GM23248 (cell line): ENCODE results near the gene KDM8. TPM values are rescaled to one million over a fixed set of nuclear protein-coding genes. Genes with fewer than 3 reads are reported as not detected.

Experiments
- DNase-seq: peaks from one replicate; pipeline ENCODE4 v3.0.0-alpha.2; 2015
- H2AFZ ChIP-seq: fragments of 200-600 bp; sonication (generic); 2 replicates; pipeline ENCODE4 v1.6.1; 2016; ENCODE audit warnings: antibody characterized with exemption
- H3F3A ChIP-seq: fragments of 200-600 bp; sonication (generic); 2 replicates; pipeline ENCODE4 v1.6.1; 2016; ENCODE audit warnings: mild to moderate bottlenecking, antibody characterized with exemption, mixed run types; ENCODE audit not compliant: insufficient read depth
- H3K27ac ChIP-seq: fragments of 200-600 bp; sonication (generic); 2 replicates; pipeline ENCODE4 v1.5.1; 2016; ENCODE audit warnings: mild to moderate bottlenecking
- H3K27me3 ChIP-seq: fragments of 200-600 bp; sonication (generic); replicated peaks from 2 replicates; pipeline ENCODE4 v1.6.1; 2016; ENCODE audit warnings: mild to moderate bottlenecking; ENCODE audit not compliant: insufficient read depth
- H3K36me3 ChIP-seq: fragments of 200-600 bp; sonication (generic); 2 replicates; pipeline ENCODE4 v1.6.1; 2016; ENCODE audit warnings: low read depth, mild to moderate bottlenecking
- H3K4me1 ChIP-seq: fragments of 200-600 bp; sonication (generic); 2 replicates; pipeline ENCODE4 v1.6.1; 2016; ENCODE audit warnings: mild to moderate bottlenecking; ENCODE audit not compliant: insufficient read depth
- H3K4me2 ChIP-seq: fragments of 200-600 bp; sonication (generic); one replicate; pipeline ENCODE4 v1.6.1; 2016; ENCODE audit warnings: mild to moderate bottlenecking; ENCODE audit not compliant: unreplicated experiment
- H3K4me3 ChIP-seq: fragments of 200-600 bp; sonication (generic); 2 replicates; pipeline ENCODE4 v1.5.1; 2016; ENCODE audit warnings: mild to moderate bottlenecking
- H3K79me2 ChIP-seq: fragments of 200-600 bp; sonication (generic); 2 replicates; pipeline ENCODE4 v1.6.1; 2016; ENCODE audit warnings: mild to moderate bottlenecking; ENCODE audit not compliant: insufficient read depth
- H3K9ac ChIP-seq: fragments of 200-600 bp; sonication (generic); 2 replicates; pipeline ENCODE4 v1.6.1; 2016; ENCODE audit warnings: mild to moderate bottlenecking
- H3K9me2 ChIP-seq: fragments of 200-600 bp; sonication (generic); 2 replicates; pipeline ENCODE4 v1.6.1; 2016; ENCODE audit warnings: mixed run types, mild to moderate bottlenecking, moderate library complexity; ENCODE audit not compliant: insufficient read depth
- H3K9me3 ChIP-seq: fragments of 200-600 bp; sonication (generic); one replicate; pipeline ENCODE4 v1.6.1; 2017; ENCODE audit warnings: low read depth
- H4K20me1 ChIP-seq: fragments of 200-600 bp; sonication (generic); 2 replicates; pipeline ENCODE4 v1.6.0; 2016; ENCODE audit not compliant: insufficient read depth
- EZH2 ChIP-seq: fragments of 200-600 bp; sonication (generic); IDR thresholded peaks from 2 replicates; pipeline ENCODE4 v1.6.1; 2018; ENCODE audit warnings: antibody characterized with exemption, mild to moderate bottlenecking; ENCODE audit not compliant: insufficient read depth, poor library complexity, severe bottlenecking
- EZH2phosphoT487 ChIP-seq: fragments of 200-600 bp; sonication (generic); IDR thresholded peaks from 2 replicates; pipeline ENCODE4 v1.6.1; 2018; ENCODE audit warnings: antibody characterized with exemption, moderate library complexity, mild to moderate bottlenecking, low read depth; ENCODE audit not compliant: insufficient read depth
- WGBS, 2 experiments: methylation state at CpG; one replicate each; pipeline ENCODE4 v1.1.6; 2015 to 2017; ENCODE audit warnings: low lambda C conversion rate in 2 of 2, low coverage in 1 of 2; ENCODE audit errors: missing lambda C conversion rate in 2 of 2; 5-methylcytosine and 5-hydroxymethylcytosine counted together
- in situ Hi-C: fragments of 300-500 bp; cut with MboI; formaldehyde crosslinking; loops from 2 replicates; pipeline ENCODE4 v1.15.0; 2020
- polyA plus RNA-seq: library from polyadenylated mRNA; unstranded; fragments of >200 nt; fragmentation: Nextera tagmentation; extraction: Ambion mirVana; gene quantifications from 2 replicates; pipeline ENCODE4 v1.2.1, GENCODE V29; 2016
- total RNA-seq: library from RNA; depleted of rRNA; stranded (reverse); fragments of >200 nt; shearing (Covaris generic); gene quantifications from 2 replicates; pipeline ENCODE4 v1.2.3, GENCODE V29; 2014

Gene KDM8
- total and polyA plus RNA-seq, 2 experiments from 2014 or later, result 2.5 to 3.5 TPM

GRCh38 chr16:27230562-27231001 lies 27.3 kb downstream of the KDM8 start:
- no peak for DNase-seq
- WGBS, 2 experiments, result 96 to 98% methylated on average over 16 of the region's 16 CpGs
- Histone ChIP-seq H3K36me3 (peaks cover 3% of the 10 kb centered on the region; the same call in 1 of the 2 replicates), H3K9ac (no peak overlapping the region), H4K20me1 (no peaks in the 10 kb centered on the region), H3K9me3 (no peaks in the 10 kb centered on the region), H3F3A (peaks cover 15% of the 10 kb centered on the region), H3K27me3 (no peaks in the 10 kb centered on the region), H3K79me2 (no peaks in the 10 kb centered on the region), H3K27ac (no peak overlapping the region), H3K4me1 (peaks cover 12% of the 10 kb centered on the region), H3K9me2 (no peaks in the 10 kb centered on the region), H2AFZ (no peak overlapping the region), H3K4me3 (no peak overlapping the region), H3K4me2 (no peak overlapping the region)
- TF ChIP-seq EZH2phosphoT487 (no peak), EZH2 (no peak)
- in situ Hi-C loops, result loop anchor here (10.0 kb wide), 1 partner anchor 224 kb away; no protein-coding TSS in a partner anchor

GRCh38 chr16:27231692-27232060 lies 28.4 kb downstream of the KDM8 start:
- Histone ChIP-seq H2AFZ (no peak overlapping the region), H3K27ac (no peak overlapping the region), H3K27me3 (no peaks in the 10 kb centered on the region), H3F3A (peaks cover 25% of the 10 kb centered on the region), H3K9me2 (no peaks in the 10 kb centered on the region), H4K20me1 (no peaks in the 10 kb centered on the region), H3K9ac (no peak overlapping the region), H3K4me2 (no peak overlapping the region), H3K36me3 (peaks cover 3% of the 10 kb centered on the region; the same call in 1 of the 2 replicates), H3K9me3 (no peaks in the 10 kb centered on the region), H3K4me1 (peaks cover 19% of the 10 kb centered on the region), H3K79me2 (no peaks in the 10 kb centered on the region), H3K4me3 (no peak overlapping the region)
- 75 to 78% methylated on average over 8 of the region's 8 CpGs for WGBS, 2 experiments
- DNase-seq, result no peak
- TF ChIP-seq EZH2, result no peak
- TF ChIP-seq EZH2phosphoT487, result no peak
- in situ Hi-C loops, result loop anchor here (10.0 kb wide), 1 partner anchor 223 kb away; no protein-coding TSS in a partner anchor

- peaks cover 3% of the 10 kb centered on the region; the same call in 1 of the 2 replicates for H3K36me3 ChIP-seq
- no peak for TF ChIP-seq EZH2
- TF ChIP-seq EZH2phosphoT487, result no peak
- DNase-seq, result no peak
- H3K4me3 ChIP-seq, result no peak overlapping the region
- in situ Hi-C loops, result loop anchor here (10.0 kb wide), 1 partner anchor 223 kb away; no protein-coding TSS in a partner anchor
- H3K4me1 ChIP-seq, result peaks cover 24% of the 10 kb centered on the region
- WGBS, 2 experiments, result 90 to 91% methylated on average over 26 of the region's 26 CpGs
- H4K20me1 ChIP-seq, result no peaks in the 10 kb centered on the region
- H3K9ac ChIP-seq, result no peak overlapping the region
- H3K27me3 ChIP-seq, result no peaks in the 10 kb centered on the region
- no peaks in the 10 kb centered on the region for H3K9me3 ChIP-seq
- no peak overlapping the region for H3K4me2 ChIP-seq
- no peaks in the 10 kb centered on the region for H3K9me2 ChIP-seq
- no peak overlapping the region for H2AFZ ChIP-seq
- H3K27ac ChIP-seq, result no peak overlapping the region
- H3K79me2 ChIP-seq, result no peaks in the 10 kb centered on the region
- peaks cover 27% of the 10 kb centered on the region for H3F3A ChIP-seq
Observed at GRCh38 chr16:27232061-27232900, 29.0 kb downstream of the KDM8 start.

- no peak overlapping the region for H2AFZ ChIP-seq
- in situ Hi-C loops, result loop anchor here (10.0 kb wide), 1 partner anchor 222 kb away; no protein-coding TSS in a partner anchor
- no peak overlapping the region for H3K4me2 ChIP-seq
- 85 to 87% methylated on average over 13 of the region's 13 CpGs for WGBS, 2 experiments
- H3K9me3 ChIP-seq, result no peaks in the 10 kb centered on the region
- no peaks in the 10 kb centered on the region for H3K9me2 ChIP-seq
- H3K27ac ChIP-seq, result no peak overlapping the region
- peaks cover 27% of the 10 kb centered on the region for H3F3A ChIP-seq
- TF ChIP-seq EZH2 (no peak), EZH2phosphoT487 (no peak)
- no peaks in the 10 kb centered on the region for H3K79me2 ChIP-seq
- peaks cover 24% of the 10 kb centered on the region for H3K4me1 ChIP-seq
- no peak overlapping the region for H3K4me3 ChIP-seq
- peaks cover 3% of the 10 kb centered on the region; the same call in 1 of the 2 replicates for H3K36me3 ChIP-seq
- no peaks in the 10 kb centered on the region for H3K27me3 ChIP-seq
- H4K20me1 ChIP-seq, result no peaks in the 10 kb centered on the region
- DNase-seq, result no peak
- H3K9ac ChIP-seq, result no peak overlapping the region
Observed at GRCh38 chr16:27232901-27233625, 29.7 kb downstream of the KDM8 start.
